ENCODE results near the gene SRGAP2C.
"Not testable (repeated sequence)": the region's sequence is repeated elsewhere in the genome, so short reads cannot be mapped to it uniquely, and the experiment has no call there.

DNA sequence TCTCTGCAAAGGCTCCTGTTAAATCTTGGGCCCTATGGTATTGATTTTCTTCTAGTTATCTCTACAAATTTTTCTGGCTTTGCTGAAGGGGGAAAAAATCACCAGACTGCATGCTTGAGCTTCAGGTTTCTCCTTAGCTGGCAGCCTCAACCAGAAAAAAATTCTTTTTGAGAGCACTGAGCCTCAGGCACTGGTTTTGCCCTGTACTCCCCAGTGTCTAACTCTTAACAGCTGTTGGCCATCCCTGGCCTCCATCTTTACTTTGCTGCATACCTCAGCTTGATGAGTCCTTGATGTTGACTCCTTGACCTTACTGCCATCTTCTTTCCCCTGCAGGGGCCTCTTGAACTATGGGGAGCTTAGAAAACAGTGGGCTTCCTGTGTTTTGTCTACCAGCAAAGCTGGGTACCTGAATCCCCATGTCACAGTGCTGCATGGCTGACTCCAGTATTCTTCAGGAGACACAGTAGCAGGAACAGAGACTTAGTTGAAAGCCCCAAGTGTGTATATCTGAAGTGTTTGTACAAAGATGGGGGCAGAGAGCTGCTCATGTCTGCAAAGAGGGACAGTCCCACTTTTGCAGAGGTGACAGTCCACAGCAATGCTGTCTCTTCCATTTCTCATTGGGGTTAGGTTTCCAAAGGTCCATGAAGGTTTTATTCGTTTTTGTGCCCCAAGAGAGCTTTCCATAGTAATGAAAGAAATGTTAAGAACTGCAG, 31.1 kb downstream of the SRGAP2C start:
- TF ChIP-seq, protein P1, sequence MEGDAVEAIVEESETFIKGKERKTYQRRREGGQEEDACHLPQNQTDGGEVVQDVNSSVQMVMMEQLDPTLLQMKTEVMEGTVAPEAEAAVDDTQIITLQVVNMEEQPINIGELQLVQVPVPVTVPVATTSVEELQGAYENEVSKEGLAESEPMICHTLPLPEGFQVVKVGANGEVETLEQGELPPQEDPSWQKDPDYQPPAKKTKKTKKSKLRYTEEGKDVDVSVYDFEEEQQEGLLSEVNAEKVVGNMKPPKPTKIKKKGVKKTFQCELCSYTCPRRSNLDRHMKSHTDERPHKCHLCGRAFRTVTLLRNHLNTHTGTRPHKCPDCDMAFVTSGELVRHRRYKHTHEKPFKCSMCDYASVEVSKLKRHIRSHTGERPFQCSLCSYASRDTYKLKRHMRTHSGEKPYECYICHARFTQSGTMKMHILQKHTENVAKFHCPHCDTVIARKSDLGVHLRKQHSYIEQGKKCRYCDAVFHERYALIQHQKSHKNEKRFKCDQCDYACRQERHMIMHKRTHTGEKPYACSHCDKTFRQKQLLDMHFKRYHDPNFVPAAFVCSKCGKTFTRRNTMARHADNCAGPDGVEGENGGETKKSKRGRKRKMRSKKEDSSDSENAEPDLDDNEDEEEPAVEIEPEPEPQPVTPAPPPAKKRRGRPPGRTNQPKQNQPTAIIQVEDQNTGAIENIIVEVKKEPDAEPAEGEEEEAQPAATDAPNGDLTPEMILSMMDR (IDR thresholded peaks at IDR 0.05; ENCODE audit: extremely low read depth in 1 of 2, insufficient read depth in 1 of 2, low read depth in 1 of 2, low read length in 2 of 2), result not testable (repeated sequence)
- TF ChIP-seq POLR2A (IDR thresholded peaks at IDR 0.05; ENCODE audit: low read depth, low read length); POLR2AphosphoS5 (IDR thresholded peaks at IDR 0.05; ENCODE audit: insufficient read depth, low read depth, low read length); EZH2 (IDR thresholded peaks at IDR 0.05; ENCODE audit: borderline replicate concordance, low read depth, low read length, severe bottlenecking); MYC (IDR thresholded peaks at IDR 0.05; ENCODE audit: low read depth, low read length); FOS (IDR thresholded peaks at IDR 0.05; ENCODE audit: borderline replicate concordance, insufficient read depth, low read length): not testable (repeated sequence)
- TF ChIP-seq, protein P2, sequence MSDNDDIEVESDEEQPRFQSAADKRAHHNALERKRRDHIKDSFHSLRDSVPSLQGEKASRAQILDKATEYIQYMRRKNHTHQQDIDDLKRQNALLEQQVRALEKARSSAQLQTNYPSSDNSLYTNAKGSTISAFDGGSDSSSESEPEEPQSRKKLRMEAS (IDR thresholded peaks at IDR 0.05; ENCODE audit: insufficient read depth, insufficient read length), result not testable (repeated sequence)
